Neural cell (in vitro differentiated cells): ENCODE results near the gene RASAL1. TPM values are rescaled to one million over a fixed set of nuclear protein-coding genes. Genes with fewer than 3 reads are reported as not detected.

ENCODE experiments used
- H2AFZ ChIP-seq: fragments of 200-600, 300-800 bp; sonication (generic), shearing (Covaris generic); 2 replicates; pipeline ENCODE4 v1.6.0; 2014; ENCODE audit warnings: low read depth, mild to moderate bottlenecking, antibody characterized with exemption, low read length, moderate library complexity
- H3F3A ChIP-seq: fragments of 200-600 bp; shearing (Covaris generic); 2 replicates; pipeline ENCODE4 v1.6.1; 2016; ENCODE audit warnings: mild to moderate bottlenecking, moderate library complexity, mixed read lengths, antibody characterized with exemption, low read length; ENCODE audit not compliant: insufficient read depth, poor library complexity, severe bottlenecking
- H3K27ac ChIP-seq: fragments of 200-600, 300-800 bp; sonication (generic), shearing (Covaris generic); 2 replicates; pipeline ENCODE4 v1.5.1; 2014; ENCODE audit warnings: mild to moderate bottlenecking, low read length, moderate library complexity
- H3K27me3 ChIP-seq: fragments of 300-800, 200-600 bp; sonication (generic), shearing (Covaris generic); 2 replicates; pipeline ENCODE4 v1.6.0; 2014; ENCODE audit warnings: mild to moderate bottlenecking, low read depth, low read length, moderate library complexity; ENCODE audit not compliant: insufficient read depth
- H3K36me3 ChIP-seq: fragments of 300-800, 200-600 bp; sonication (generic), shearing (Covaris generic); 2 replicates; pipeline ENCODE4 v1.5.1; 2014; ENCODE audit warnings: mild to moderate bottlenecking, antibody characterized with exemption, low read length, moderate library complexity; ENCODE audit not compliant: insufficient read depth
- H3K4me2 ChIP-seq: fragments of 300-800, 200-600 bp; sonication (generic), shearing (Covaris generic); 2 replicates; pipeline ENCODE4 v1.6.0; 2014; ENCODE audit warnings: mild to moderate bottlenecking, low read length
- H3K4me3 ChIP-seq: fragments of 300-800, 200-600 bp; sonication (generic), shearing (Covaris generic); 2 replicates; pipeline ENCODE4 v1.5.1; 2014; ENCODE audit warnings: mild to moderate bottlenecking, low read length, moderate library complexity
- H3K79me2 ChIP-seq: fragments of 200-600 bp; shearing (Covaris generic); replicated peaks from 2 replicates; pipeline ENCODE4 v1.6.0; 2014; ENCODE audit warnings: mild to moderate bottlenecking, low read length, moderate library complexity; ENCODE audit not compliant: insufficient read depth
- H3K9ac ChIP-seq: fragments of 300-800, 200-600 bp; sonication (generic), shearing (Covaris generic); 2 replicates; pipeline ENCODE4 v1.6.1; 2016; ENCODE audit warnings: mild to moderate bottlenecking, low read length, mixed read lengths
- H3K9me2 ChIP-seq: fragments of 200-600 bp; shearing (Covaris generic); 2 replicates; pipeline ENCODE4 v1.6.1; 2016; ENCODE audit warnings: mild to moderate bottlenecking, low read length, mixed read lengths; ENCODE audit not compliant: insufficient read depth
- H3K9me3 ChIP-seq: fragments of 200-600, 300-800 bp; sonication (generic), shearing (Covaris generic); 2 replicates; pipeline ENCODE4 v1.6.1; 2016; ENCODE audit warnings: mild to moderate bottlenecking, mixed run types, low read length, moderate library complexity, mixed read lengths
- H4K20me1 ChIP-seq: fragments of 200-600 bp; shearing (Covaris generic); 2 replicates; pipeline ENCODE4 v1.6.1; 2016; ENCODE audit warnings: mild to moderate bottlenecking, mixed run types; ENCODE audit not compliant: insufficient read depth
- EP300 ChIP-seq: fragments of 450-650 bp; conservative IDR thresholded peaks from 2 replicates; pipeline ENCODE4 v1.6.1; 2014; ENCODE audit warnings: antibody characterized with exemption, mild to moderate bottlenecking, moderate library complexity; ENCODE audit not compliant: poor library complexity, severe bottlenecking
- EZH2 ChIP-seq: fragments of 200-600, 300-800 bp; shearing (Covaris generic), sonication (generic); IDR thresholded peaks from 2 replicates; pipeline ENCODE4 v1.6.1; 2014; ENCODE audit warnings: antibody characterized with exemption, low read length, borderline replicate concordance, mild to moderate bottlenecking; ENCODE audit not compliant: insufficient read depth, poor library complexity, severe bottlenecking
- MXI1 ChIP-seq: fragments of 450-650 bp; conservative IDR thresholded peaks from 2 replicates; pipeline ENCODE4 v1.6.1; 2014; ENCODE audit warnings: antibody characterized with exemption, mild to moderate bottlenecking; ENCODE audit not compliant: poor library complexity, severe bottlenecking
- POLR2AphosphoS5 ChIP-seq: IDR thresholded peaks from 2 replicates; pipeline ENCODE4 v1.6.1; 2012
- RAD21 ChIP-seq: fragments of 450-650 bp; conservative IDR thresholded peaks from 2 replicates; pipeline ENCODE4 v1.6.1; 2014; ENCODE audit warnings: antibody characterized with exemption, mild to moderate bottlenecking, moderate library complexity
- SMC3 ChIP-seq: fragments of 450-650 bp; conservative IDR thresholded peaks from 2 replicates; pipeline ENCODE4 v1.6.1; 2014; ENCODE audit warnings: antibody characterized with exemption, mild to moderate bottlenecking, moderate library complexity; ENCODE audit not compliant: poor library complexity
- TAF1 ChIP-seq: IDR thresholded peaks from 2 replicates; pipeline ENCODE4 v1.6.1; 2012; ENCODE audit warnings: low read depth
- polyA plus RNA-seq: library from polyadenylated mRNA; depleted of rRNA; stranded (reverse); fragments of >200 nt; gene quantifications from 2 replicates; pipeline ENCODE4 v1.2.3, GENCODE V29; 2014
- TF ChIP-seq, protein P1 (sequence below): fragments of 450-650 bp; IDR thresholded peaks from 2 replicates; pipeline ENCODE4 v1.5.1; 2014; ENCODE audit warnings: antibody characterized with exemption, mild to moderate bottlenecking, moderate library complexity; ENCODE audit not compliant: poor library complexity, severe bottlenecking
- TF ChIP-seq, protein P2 (sequence below): IDR thresholded peaks from 2 replicates; pipeline ENCODE4 v1.6.1; 2012; ENCODE audit warnings: borderline replicate concordance

The RASAL1 gene
- polyA plus RNA-seq, 1 donor from 2014 or later, result 0.15 TPM

DNA sequence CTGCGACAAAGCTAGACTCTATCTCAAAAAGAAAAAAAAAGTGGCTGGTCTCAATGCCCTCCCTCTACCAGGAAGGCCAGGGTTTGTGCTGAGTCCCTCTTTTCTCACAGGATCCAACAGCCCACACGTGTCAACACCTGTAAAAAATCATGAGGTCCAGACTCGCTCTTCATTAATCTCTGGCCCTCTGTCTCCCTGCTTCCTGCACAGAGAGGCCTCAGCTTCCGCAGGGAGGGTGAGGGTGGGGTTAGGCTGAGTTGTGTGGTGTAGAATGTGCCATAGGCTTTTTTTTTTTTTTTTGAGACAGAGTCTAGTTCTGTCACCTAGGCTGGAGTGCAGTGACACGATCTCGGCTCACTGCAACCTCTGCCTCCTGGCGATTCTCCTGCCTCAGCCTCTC is 20.1 kb upstream of the RASAL1 start:
- Histone ChIP-seq H3K9ac (no peak overlapping the region), H3K4me3 (no peak overlapping the region), H3K4me2 (no peak overlapping the region), H3F3A (no peaks in the 10 kb centered on the region), H4K20me1 (no peaks in the 10 kb centered on the region), H3K36me3 (no peaks in the 10 kb centered on the region), H3K27me3 (peaks cover 41% of the 10 kb centered on the region), H3K27ac (no peak overlapping the region), H3K79me2 (no peaks in the 10 kb centered on the region), H3K9me3 (no peaks in the 10 kb centered on the region), H2AFZ (no peak overlapping the region), H3K9me2 (no peaks in the 10 kb centered on the region)
- TF ChIP-seq POLR2AphosphoS5 (no peak), EZH2 (no peak), MXI1 (no peak), RAD21 (no peak), SMC3 (no peak), TAF1 (no peak), EP300 (no peak)
- TF ChIP-seq, protein P1, sequence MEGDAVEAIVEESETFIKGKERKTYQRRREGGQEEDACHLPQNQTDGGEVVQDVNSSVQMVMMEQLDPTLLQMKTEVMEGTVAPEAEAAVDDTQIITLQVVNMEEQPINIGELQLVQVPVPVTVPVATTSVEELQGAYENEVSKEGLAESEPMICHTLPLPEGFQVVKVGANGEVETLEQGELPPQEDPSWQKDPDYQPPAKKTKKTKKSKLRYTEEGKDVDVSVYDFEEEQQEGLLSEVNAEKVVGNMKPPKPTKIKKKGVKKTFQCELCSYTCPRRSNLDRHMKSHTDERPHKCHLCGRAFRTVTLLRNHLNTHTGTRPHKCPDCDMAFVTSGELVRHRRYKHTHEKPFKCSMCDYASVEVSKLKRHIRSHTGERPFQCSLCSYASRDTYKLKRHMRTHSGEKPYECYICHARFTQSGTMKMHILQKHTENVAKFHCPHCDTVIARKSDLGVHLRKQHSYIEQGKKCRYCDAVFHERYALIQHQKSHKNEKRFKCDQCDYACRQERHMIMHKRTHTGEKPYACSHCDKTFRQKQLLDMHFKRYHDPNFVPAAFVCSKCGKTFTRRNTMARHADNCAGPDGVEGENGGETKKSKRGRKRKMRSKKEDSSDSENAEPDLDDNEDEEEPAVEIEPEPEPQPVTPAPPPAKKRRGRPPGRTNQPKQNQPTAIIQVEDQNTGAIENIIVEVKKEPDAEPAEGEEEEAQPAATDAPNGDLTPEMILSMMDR, result no peak
- TF ChIP-seq, protein P2, sequence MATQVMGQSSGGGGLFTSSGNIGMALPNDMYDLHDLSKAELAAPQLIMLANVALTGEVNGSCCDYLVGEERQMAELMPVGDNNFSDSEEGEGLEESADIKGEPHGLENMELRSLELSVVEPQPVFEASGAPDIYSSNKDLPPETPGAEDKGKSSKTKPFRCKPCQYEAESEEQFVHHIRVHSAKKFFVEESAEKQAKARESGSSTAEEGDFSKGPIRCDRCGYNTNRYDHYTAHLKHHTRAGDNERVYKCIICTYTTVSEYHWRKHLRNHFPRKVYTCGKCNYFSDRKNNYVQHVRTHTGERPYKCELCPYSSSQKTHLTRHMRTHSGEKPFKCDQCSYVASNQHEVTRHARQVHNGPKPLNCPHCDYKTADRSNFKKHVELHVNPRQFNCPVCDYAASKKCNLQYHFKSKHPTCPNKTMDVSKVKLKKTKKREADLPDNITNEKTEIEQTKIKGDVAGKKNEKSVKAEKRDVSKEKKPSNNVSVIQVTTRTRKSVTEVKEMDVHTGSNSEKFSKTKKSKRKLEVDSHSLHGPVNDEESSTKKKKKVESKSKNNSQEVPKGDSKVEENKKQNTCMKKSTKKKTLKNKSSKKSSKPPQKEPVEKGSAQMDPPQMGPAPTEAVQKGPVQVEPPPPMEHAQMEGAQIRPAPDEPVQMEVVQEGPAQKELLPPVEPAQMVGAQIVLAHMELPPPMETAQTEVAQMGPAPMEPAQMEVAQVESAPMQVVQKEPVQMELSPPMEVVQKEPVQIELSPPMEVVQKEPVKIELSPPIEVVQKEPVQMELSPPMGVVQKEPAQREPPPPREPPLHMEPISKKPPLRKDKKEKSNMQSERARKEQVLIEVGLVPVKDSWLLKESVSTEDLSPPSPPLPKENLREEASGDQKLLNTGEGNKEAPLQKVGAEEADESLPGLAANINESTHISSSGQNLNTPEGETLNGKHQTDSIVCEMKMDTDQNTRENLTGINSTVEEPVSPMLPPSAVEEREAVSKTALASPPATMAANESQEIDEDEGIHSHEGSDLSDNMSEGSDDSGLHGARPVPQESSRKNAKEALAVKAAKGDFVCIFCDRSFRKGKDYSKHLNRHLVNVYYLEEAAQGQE, result no peak

GRCh38 chr12:113155060-113155459 is 19.5 kb upstream of the RASAL1 start:
- Histone ChIP-seq H3K9ac (no peak overlapping the region), H3K27ac (no peak overlapping the region), H3K9me2 (no peaks in the 10 kb centered on the region), H3K9me3 (no peaks in the 10 kb centered on the region), H3K36me3 (no peaks in the 10 kb centered on the region), H2AFZ (no peak overlapping the region), H3K27me3 (peaks cover 41% of the 10 kb centered on the region), H3K4me2 (no peak overlapping the region), H3K4me3 (no peak overlapping the region), H4K20me1 (no peaks in the 10 kb centered on the region), H3K79me2 (no peaks in the 10 kb centered on the region), H3F3A (no peaks in the 10 kb centered on the region)
- no peak for TF ChIP-seq EP300
- no peak for TF ChIP-seq TAF1
- TF ChIP-seq POLR2AphosphoS5, result no peak
- TF ChIP-seq EZH2, result no peak
- TF ChIP-seq, protein P2, result no peak
- no peak for TF ChIP-seq RAD21
- TF ChIP-seq MXI1, result no peak
- TF ChIP-seq SMC3, result no peak
- TF ChIP-seq, protein P1, result no peak
